PFSK-1 (cell line): Measurements from ENCODE around the gene PLEKHA5.

Experiments
- POLR2AphosphoS5 ChIP-seq: IDR thresholded peaks from 2 replicates; pipeline ENCODE4 v1.6.1; 2012; ENCODE audit warnings: low read depth, mild to moderate bottlenecking, control low read depth, low read length, moderate library complexity
- SIN3A ChIP-seq: IDR thresholded peaks from 2 replicates; pipeline ENCODE4 v1.6.1; 2012; ENCODE audit warnings: mild to moderate bottlenecking, low read length, moderate library complexity, borderline replicate concordance; ENCODE audit not compliant: insufficient read depth

DNA sequence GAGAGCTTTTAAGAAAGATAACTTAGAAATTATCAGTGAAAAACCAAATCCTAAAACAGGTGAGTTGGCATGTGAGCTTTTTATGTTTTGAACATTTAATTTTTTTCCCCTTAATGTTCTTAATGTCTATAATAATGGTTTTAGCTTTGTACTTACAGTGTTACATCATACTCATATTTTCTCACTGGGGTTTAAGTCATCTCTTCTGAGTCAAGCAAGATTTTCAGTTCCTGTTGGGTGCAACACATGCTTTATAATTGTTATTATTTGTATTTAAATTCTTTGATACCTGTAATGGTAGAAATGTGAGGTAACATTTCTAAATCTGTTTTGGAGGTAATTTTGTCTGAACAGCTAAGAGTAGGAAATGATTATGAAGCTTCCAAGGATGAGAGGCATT, 113.0 kb downstream of the PLEKHA5 start:
- TF ChIP-seq POLR2AphosphoS5 (no peak), SIN3A (no peak)
